ENCODE data around the gene TBX4. TPM values are rescaled to one million over a fixed set of nuclear protein-coding genes. Genes with fewer than 3 reads are reported as not detected.

TBX4 gene
- total and polyA plus RNA-seq, 2 experiments from 2014 or later = not detected

DNA sequence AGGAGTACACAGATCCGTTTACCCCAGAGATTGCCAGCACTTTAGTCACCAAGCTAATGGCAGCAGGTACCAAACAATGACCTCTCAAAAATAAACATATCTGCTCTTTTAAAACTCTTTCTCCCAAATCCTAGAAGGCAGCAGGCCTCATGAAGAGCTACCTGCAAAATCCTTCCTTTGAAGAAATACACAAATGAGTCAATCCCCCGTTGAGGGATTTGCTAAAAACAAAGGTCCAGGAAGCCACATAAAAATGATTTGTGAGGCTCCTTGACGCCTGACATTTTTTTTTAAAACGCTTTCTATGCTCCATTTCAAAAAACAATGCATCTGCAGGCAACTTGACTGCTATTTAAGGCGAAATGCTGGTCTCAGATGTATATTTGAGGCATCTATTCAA lies 80.6 kb downstream of the TBX4 start (continued):
- TF ChIP-seq, protein P1, sequence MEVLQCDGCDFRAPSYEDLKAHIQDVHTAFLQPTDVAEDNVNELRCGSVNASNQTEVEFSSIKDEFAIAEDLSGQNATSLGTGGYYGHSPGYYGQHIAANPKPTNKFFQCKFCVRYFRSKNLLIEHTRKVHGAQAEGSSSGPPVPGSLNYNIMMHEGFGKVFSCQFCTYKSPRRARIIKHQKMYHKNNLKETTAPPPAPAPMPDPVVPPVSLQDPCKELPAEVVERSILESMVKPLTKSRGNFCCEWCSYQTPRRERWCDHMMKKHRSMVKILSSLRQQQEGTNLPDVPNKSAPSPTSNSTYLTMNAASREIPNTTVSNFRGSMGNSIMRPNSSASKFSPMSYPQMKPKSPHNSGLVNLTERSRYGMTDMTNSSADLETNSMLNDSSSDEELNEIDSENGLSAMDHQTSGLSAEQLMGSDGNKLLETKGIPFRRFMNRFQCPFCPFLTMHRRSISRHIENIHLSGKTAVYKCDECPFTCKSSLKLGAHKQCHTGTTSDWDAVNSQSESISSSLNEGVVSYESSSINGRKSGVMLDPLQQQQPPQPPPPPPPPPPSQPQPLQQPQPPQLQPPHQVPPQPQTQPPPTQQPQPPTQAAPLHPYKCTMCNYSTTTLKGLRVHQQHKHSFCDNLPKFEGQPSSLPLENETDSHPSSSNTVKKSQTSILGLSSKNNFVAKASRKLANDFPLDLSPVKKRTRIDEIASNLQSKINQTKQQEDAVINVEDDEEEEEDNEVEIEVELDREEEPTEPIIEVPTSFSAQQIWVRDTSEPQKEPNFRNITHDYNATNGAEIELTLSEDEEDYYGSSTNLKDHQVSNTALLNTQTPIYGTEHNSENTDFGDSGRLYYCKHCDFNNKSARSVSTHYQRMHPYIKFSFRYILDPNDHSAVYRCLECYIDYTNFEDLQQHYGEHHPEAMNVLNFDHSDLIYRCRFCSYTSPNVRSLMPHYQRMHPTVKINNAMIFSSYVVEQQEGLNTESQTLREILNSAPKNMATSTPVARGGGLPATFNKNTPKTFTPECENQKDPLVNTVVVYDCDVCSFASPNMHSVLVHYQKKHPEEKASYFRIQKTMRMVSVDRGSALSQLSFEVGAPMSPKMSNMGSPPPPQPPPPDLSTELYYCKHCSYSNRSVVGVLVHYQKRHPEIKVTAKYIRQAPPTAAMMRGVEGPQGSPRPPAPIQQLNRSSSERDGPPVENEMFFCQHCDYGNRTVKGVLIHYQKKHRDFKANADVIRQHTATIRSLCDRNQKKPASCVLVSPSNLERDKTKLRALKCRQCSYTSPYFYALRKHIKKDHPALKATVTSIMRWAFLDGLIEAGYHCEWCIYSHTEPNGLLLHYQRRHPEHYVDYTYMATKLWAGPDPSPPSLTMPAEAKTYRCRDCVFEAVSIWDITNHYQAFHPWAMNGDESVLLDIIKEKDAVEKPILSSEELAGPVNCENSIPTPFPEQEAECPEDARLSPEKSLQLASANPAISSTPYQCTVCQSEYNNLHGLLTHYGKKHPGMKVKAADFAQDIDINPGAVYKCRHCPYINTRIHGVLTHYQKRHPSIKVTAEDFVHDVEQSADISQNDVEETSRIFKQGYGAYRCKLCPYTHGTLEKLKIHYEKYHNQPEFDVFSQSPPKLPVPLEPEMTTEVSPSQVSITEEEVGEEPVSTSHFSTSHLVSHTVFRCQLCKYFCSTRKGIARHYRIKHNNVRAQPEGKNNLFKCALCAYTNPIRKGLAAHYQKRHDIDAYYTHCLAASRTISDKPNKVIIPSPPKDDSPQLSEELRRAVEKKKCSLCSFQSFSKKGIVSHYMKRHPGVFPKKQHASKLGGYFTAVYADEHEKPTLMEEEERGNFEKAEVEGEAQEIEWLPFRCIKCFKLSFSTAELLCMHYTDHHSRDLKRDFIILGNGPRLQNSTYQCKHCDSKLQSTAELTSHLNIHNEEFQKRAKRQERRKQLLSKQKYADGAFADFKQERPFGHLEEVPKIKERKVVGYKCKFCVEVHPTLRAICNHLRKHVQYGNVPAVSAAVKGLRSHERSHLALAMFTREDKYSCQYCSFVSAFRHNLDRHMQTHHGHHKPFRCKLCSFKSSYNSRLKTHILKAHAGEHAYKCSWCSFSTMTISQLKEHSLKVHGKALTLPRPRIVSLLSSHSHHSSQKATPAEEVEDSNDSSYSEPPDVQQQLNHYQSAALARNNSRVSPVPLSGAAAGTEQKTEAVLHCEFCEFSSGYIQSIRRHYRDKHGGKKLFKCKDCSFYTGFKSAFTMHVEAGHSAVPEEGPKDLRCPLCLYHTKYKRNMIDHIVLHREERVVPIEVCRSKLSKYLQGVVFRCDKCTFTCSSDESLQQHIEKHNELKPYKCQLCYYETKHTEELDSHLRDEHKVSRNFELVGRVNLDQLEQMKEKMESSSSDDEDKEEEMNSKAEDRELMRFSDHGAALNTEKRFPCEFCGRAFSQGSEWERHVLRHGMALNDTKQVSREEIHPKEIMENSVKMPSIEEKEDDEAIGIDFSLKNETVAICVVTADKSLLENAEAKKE (CRISPR knock-in tag; IDR thresholded peaks at IDR 0.05) = no peak
- TF ChIP-seq CREB1 (CRISPR knock-in tag; IDR thresholded peaks at IDR 0.05; ENCODE audit: low read depth) (no peak), ZNF114 (CRISPR knock-in tag; IDR thresholded peaks at IDR 0.05) (no peak)

- H4K20me1 ChIP-seq (replicated peaks; ENCODE audit: insufficient read depth) = no peaks in the 10 kb centered on the region
- no peaks in the 10 kb centered on the region for H3F3A ChIP-seq (replicated peaks; ENCODE audit: low read depth)
- Mint-ChIP-seq H3K27me3 (ENCODE audit: insufficient read depth, low read depth, poor library complexity) (no peaks in the 10 kb centered on the region), H3K4me1 (peaks cover 3% of the 10 kb centered on the region; the same call in 1 of the 3 replicates), H3K27ac (no peak overlapping the region), H3K4me3 (no peak overlapping the region), H3K36me3 (ENCODE audit: low read depth) (no peaks in the 10 kb centered on the region), H3K9me3 (no peaks in the 10 kb centered on the region)
- H3K79me2 ChIP-seq (replicated peaks; ENCODE audit: insufficient read depth) = no peaks in the 10 kb centered on the region
- no peak overlapping the region for H3K27ac ChIP-seq (ENCODE audit: low read depth)
- no peaks in the 10 kb centered on the region for H3K4me1 ChIP-seq (ENCODE audit: insufficient read depth)
- no peaks in the 10 kb centered on the region for H3K27me3 ChIP-seq (ENCODE audit: insufficient read depth)
- no peak overlapping the region for H3K4me2 ChIP-seq
- no peaks in the 10 kb centered on the region for H3K36me3 ChIP-seq (ENCODE audit: insufficient read depth)
- H2AFZ ChIP-seq = no peak overlapping the region
- no peak for DNase-seq (ENCODE audit: low spot score)
- H3K9me2 ChIP-seq (ENCODE audit: insufficient read depth) = no peaks in the 10 kb centered on the region
- H3K4me3 ChIP-seq = no peak overlapping the region
- no peak for ATAC-seq
- TF ChIP-seq CTCF (conservative IDR thresholded peaks at IDR 0.05; ENCODE audit: low read depth in 2 of 2) = no peak
- TF ChIP-seq, protein P1 (CRISPR knock-in tag; IDR thresholded peaks at IDR 0.05) = no peak
These were observed 81.6 kb downstream of the TBX4 start for GRCh38 chr17:61533797-61534196.

Measured in GM23338 (cell line).